ENCODE measurements around the gene TEX48.

GRCh38 chr9:114688909-114689610 is 7.1 kb upstream of the TEX48 start:
- TF ChIP-seq CTCF (conservative IDR thresholded peaks at IDR 0.05; ENCODE audit: low read depth in 2 of 2) (no peak), EZH2 (IDR thresholded peaks at IDR 0.05; ENCODE audit: low read depth, unreplicated experiment) (no peak), POLR2AphosphoS5 (IDR thresholded peaks at IDR 0.05; ENCODE audit: low read depth) (no peak), ETS1 (IDR thresholded peaks at IDR 0.05) (no peak), CREB1 (CRISPR knock-in tag; IDR thresholded peaks at IDR 0.05; ENCODE audit: low read depth) (no peak)
